ENCODE data around the gene UBAC2.

Gene UBAC2

GRCh38 chr13:99269627-99270241, 69.1 kb downstream of the UBAC2 start:
- Histone ChIP-seq H3K9ac (ENCODE audit: low read length) (peak overlapping the region; percentile 9; the same call in 1 of the 2 replicates), H3K27ac (ENCODE audit: low read depth, low read length, poor library complexity, severe bottlenecking) (peak overlapping the region; percentile 23), H2AFZ (ENCODE audit: low read length) (no peak overlapping the region), H3K27me3 (ENCODE audit: insufficient read depth, low read length) (no peaks in the 10 kb centered on the region), H4K20me1 (ENCODE audit: insufficient read depth, low read length) (no peaks in the 10 kb centered on the region), H3K79me2 (ENCODE audit: insufficient read depth, low read length) (no peaks in the 10 kb centered on the region), H3K9me2 (ENCODE audit: low read depth, low read length) (no peaks in the 10 kb centered on the region), H3K4me2 (ENCODE audit: low read length) (peak overlapping the region; percentile 23; the same call in 1 of the 2 replicates), H3K4me1 (ENCODE audit: insufficient read depth, low read length, severe bottlenecking) (peaks cover 23% of the 10 kb centered on the region), H3F3A (ENCODE audit: insufficient read depth, low read length) (peaks cover 4% of the 10 kb centered on the region; the same call in 1 of the 2 replicates), H3K36me3 (ENCODE audit: insufficient read depth, low read length) (peaks cover 12% of the 10 kb centered on the region; the same call in 1 of the 2 replicates), H3K9me3 (ENCODE audit: low read length) (no peaks in the 10 kb centered on the region), H3K4me3 (ENCODE audit: low read depth, low read length, poor library complexity, severe bottlenecking) (no peak overlapping the region)
- TF ChIP-seq CTCF (IDR thresholded peaks at IDR 0.05; ENCODE audit: low read length) (peak; percentile 98), EZH2 (IDR thresholded peaks at IDR 0.05; ENCODE audit: borderline replicate concordance, low read length) (no peak)

GRCh38 chr13:99270518-99270917, 69.9 kb downstream of the UBAC2 start:
- Histone ChIP-seq H3K4me1 (ENCODE audit: insufficient read depth, low read length, severe bottlenecking) (peaks cover 23% of the 10 kb centered on the region), H3K9ac (ENCODE audit: low read length) (peak overlapping the region; percentile 9; the same call in 1 of the 2 replicates), H3K9me3 (ENCODE audit: low read length) (no peaks in the 10 kb centered on the region), H3K4me2 (ENCODE audit: low read length) (peak overlapping the region; percentile 23; the same call in 1 of the 2 replicates), H3K27ac (ENCODE audit: low read depth, low read length, poor library complexity, severe bottlenecking) (peak overlapping the region; percentile 23), H3K36me3 (ENCODE audit: insufficient read depth, low read length) (peaks cover 12% of the 10 kb centered on the region; the same call in 1 of the 2 replicates), H3F3A (ENCODE audit: insufficient read depth, low read length) (no peaks in the 10 kb centered on the region), H3K27me3 (ENCODE audit: insufficient read depth, low read length) (no peaks in the 10 kb centered on the region), H2AFZ (ENCODE audit: low read length) (no peak overlapping the region), H3K79me2 (ENCODE audit: insufficient read depth, low read length) (no peaks in the 10 kb centered on the region), H4K20me1 (ENCODE audit: insufficient read depth, low read length) (no peaks in the 10 kb centered on the region), H3K4me3 (ENCODE audit: low read depth, low read length, poor library complexity, severe bottlenecking) (no peak overlapping the region), H3K9me2 (ENCODE audit: low read depth, low read length) (no peaks in the 10 kb centered on the region)
- TF ChIP-seq EZH2 (IDR thresholded peaks at IDR 0.05; ENCODE audit: borderline replicate concordance, low read length) (no peak), CTCF (IDR thresholded peaks at IDR 0.05; ENCODE audit: low read length) (no peak)

- Histone ChIP-seq H3K36me3 (ENCODE audit: insufficient read depth, low read length) (peaks cover 12% of the 10 kb centered on the region; the same call in 1 of the 2 replicates), H3K27ac (ENCODE audit: low read depth, low read length, poor library complexity, severe bottlenecking) (peak overlapping the region; percentile 23), H4K20me1 (ENCODE audit: insufficient read depth, low read length) (no peaks in the 10 kb centered on the region), H3F3A (ENCODE audit: insufficient read depth, low read length) (no peaks in the 10 kb centered on the region), H3K4me1 (ENCODE audit: insufficient read depth, low read length, severe bottlenecking) (peaks cover 23% of the 10 kb centered on the region), H2AFZ (ENCODE audit: low read length) (no peak overlapping the region), H3K4me2 (ENCODE audit: low read length) (no peak overlapping the region), H3K9me2 (ENCODE audit: low read depth, low read length) (no peaks in the 10 kb centered on the region), H3K79me2 (ENCODE audit: insufficient read depth, low read length) (no peaks in the 10 kb centered on the region), H3K9ac (ENCODE audit: low read length) (no peak overlapping the region), H3K27me3 (ENCODE audit: insufficient read depth, low read length) (no peaks in the 10 kb centered on the region), H3K9me3 (ENCODE audit: low read length) (no peaks in the 10 kb centered on the region), H3K4me3 (ENCODE audit: low read depth, low read length, poor library complexity, severe bottlenecking) (no peak overlapping the region)
- TF ChIP-seq CTCF (IDR thresholded peaks at IDR 0.05; ENCODE audit: low read length) (no peak), EZH2 (IDR thresholded peaks at IDR 0.05; ENCODE audit: borderline replicate concordance, low read length) (no peak)
Observed at GRCh38 chr13:99271249-99271648, 70.6 kb downstream of the UBAC2 start.

All from OCI-LY1 (cell line).